Measurements from ENCODE around the gene MARK1.

Gene MARK1

DNA sequence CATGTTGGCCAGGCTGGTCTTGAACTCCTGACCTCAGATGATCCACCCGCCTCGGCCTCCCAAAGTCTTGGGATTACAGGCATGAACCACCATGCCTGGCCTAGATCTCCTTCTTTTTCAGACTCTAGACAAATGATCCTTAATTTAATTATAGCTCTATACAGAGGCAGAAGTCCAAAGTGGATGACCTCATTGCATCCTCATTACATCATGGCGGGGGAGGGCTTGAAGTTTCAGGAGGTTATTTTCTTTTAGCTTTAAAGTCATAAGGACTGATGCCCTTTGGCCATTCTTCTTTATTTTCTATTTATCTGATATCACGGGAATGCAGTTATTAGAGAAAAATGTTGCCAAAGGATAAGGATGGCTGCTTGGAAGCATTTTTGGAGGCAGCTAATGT is 14.1 kb upstream of the MARK1 start:
- no peaks in the 10 kb centered on the region for H3K36me3 Mint-ChIP-seq
- DNase-seq = no peak
- no peaks in the 10 kb centered on the region for H3K9me3 Mint-ChIP-seq
- no peak overlapping the region for H3K27ac Mint-ChIP-seq
- H3K27me3 Mint-ChIP-seq = peaks cover 6 to 8% of the 10 kb centered on the region in 2 donors
- no peak for ATAC-seq (replicated peaks)
- no peaks in the 10 kb centered on the region for H3K4me1 Mint-ChIP-seq
- no peak overlapping the region for H3K4me3 Mint-ChIP-seq

DNA sequence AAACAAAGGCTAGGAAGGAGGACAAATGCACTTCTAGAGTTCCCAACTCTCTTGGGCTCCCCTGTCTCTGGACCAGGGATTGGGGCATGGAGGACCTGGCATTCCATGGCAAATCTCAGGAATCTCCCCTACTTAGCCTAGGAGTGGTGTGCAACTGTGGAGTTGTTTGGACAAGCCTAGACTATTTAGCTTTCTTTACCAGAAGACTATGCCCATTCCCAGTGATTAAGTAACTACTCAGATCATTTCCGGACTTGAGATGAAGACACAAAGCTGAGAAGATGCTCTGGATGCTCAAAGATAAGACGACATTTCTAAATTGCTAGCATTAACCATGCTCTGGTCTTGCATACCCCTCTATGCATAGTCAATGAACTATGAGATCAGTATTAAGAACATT is 13.7 kb upstream of the MARK1 start:
- DNase-seq (no peak), ATAC-seq (replicated peaks) (no peak)
- H3K27me3 Mint-ChIP-seq = peaks cover 6 to 8% of the 10 kb centered on the region in 2 donors
- H3K27ac Mint-ChIP-seq = no peak overlapping the region
- H3K9me3 Mint-ChIP-seq = no peaks in the 10 kb centered on the region
- no peaks in the 10 kb centered on the region for H3K4me1 Mint-ChIP-seq
- no peak overlapping the region for H3K4me3 Mint-ChIP-seq
- H3K36me3 Mint-ChIP-seq = no peaks in the 10 kb centered on the region

DNA sequence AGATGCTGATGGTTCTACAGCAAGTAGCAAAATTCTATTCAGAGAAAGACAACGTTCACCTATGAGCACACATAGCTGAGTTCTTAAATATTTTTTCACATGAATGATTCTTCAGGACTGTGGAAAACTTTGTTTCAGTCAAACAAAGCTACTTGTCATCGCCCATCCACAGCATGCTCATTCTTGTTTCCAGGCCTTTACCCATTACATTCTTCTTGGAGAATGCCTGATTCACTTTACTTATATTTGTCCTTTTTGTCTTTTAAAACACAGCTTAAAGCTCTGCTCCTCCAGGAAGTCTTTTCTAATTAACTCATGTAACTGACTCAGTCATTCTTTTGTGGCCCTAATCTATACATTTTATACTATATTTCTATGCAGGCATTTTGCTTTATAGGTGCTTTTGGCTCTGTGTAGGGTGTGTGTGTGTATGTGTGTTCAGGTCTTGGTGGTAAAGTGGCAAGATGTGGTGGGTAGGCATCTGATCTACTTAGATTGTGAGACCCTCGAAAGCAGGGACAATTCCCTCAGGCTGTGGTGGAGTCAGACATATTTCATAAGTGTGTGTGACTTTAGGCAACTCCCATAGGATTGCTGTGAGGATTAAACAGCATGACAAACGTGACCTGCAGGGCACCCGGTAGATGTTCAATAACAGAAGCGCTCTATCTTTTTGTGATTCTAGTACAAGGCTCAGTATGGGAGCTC is 11.8 kb upstream of the MARK1 start:
- no peak overlapping the region for H3K4me3 Mint-ChIP-seq
- no peaks in the 10 kb centered on the region for H3K9me3 Mint-ChIP-seq
- no peaks in the 10 kb centered on the region for H3K36me3 Mint-ChIP-seq
- DNase-seq (no peak), ATAC-seq (replicated peaks) (no peak)
- no peak overlapping the region for H3K27ac Mint-ChIP-seq
- H3K4me1 Mint-ChIP-seq = no peaks in the 10 kb centered on the region
- peaks cover 7 to 16% of the 10 kb centered on the region in 2 donors for H3K27me3 Mint-ChIP-seq

DNA sequence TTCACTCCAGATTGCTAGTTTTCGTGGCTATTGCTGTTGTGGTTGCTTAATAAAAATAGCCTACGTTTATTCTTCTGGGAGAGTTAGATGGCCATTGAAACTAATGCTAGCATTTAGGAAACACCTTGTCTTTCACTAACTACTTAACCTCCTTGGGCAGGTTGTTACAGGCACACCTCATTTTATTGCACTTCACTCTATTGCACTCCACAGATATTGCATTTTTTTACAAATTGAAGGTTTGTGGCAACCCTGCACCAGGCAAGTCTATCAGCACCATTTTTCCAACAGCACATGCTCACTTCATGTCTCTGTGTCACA is 11.3 kb upstream of the MARK1 start:
- H3K4me1 Mint-ChIP-seq = no peaks in the 10 kb centered on the region
- H3K27ac Mint-ChIP-seq = no peak overlapping the region
- no peaks in the 10 kb centered on the region for H3K36me3 Mint-ChIP-seq
- H3K27me3 Mint-ChIP-seq = peaks cover 2 to 16% of the 10 kb centered on the region in 2 donors
- no peak overlapping the region for H3K4me3 Mint-ChIP-seq
- DNase-seq = no peak
- H3K9me3 Mint-ChIP-seq = no peaks in the 10 kb centered on the region
- no peak for ATAC-seq (replicated peaks)

DNA sequence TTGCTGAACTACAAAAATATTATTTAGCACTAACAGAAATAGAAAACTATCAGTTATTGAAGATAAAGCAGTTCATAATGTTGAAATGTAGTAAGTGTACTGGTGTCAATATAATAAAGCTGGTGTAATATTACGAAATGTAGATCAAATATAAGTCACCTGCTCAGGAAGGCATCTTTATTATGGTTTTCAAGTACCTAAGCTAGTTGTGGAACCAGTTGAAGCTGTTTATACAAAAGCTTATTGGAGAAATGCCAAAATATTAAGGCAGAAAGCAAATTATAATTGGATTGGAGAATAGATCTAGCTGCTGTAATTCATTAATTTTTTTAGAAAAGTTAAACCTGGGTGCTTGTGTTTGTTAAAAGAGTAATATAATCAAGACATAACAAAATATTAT is 6.2 kb upstream of the MARK1 start:
- Mint-ChIP-seq H3K27me3 (peaks cover 20 to 40% of the 10 kb centered on the region in 2 donors), H3K4me3 (no peak overlapping the region), H3K4me1 (no peaks in the 10 kb centered on the region), H3K9me3 (no peaks in the 10 kb centered on the region), H3K27ac (no peak overlapping the region), H3K36me3 (no peaks in the 10 kb centered on the region)
- DNase-seq (no peak), ATAC-seq (replicated peaks) (no peak)

DNA sequence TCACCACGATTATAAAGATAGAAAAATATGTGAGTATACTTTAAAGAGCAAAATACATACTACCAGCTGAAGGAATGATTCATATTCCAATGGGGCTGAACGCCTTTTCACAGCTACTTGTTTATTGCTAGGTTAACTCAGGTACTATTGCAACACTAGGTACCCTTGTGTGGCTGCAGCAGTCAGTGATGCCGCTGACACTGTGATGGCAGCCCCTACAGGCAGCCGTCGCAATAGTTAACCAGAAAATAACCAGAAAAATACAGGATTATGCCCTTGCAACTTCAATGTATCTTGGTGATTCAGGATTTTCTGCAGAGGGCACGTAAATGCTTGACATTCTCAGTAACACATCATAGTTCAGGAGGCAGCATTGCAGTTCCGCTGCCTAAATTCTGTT is 1.6 kb upstream of the MARK1 start:
- Mint-ChIP-seq H3K27me3 (peaks cover 48 to 61% of the 10 kb centered on the region in 2 donors), H3K27ac (no peak overlapping the region), H3K4me3 (no peak overlapping the region), H3K36me3 (peaks cover 2 to 5% of the 10 kb centered on the region in 2 donors), H3K9me3 (no peaks in the 10 kb centered on the region), H3K4me1 (peaks cover 10 to 11% of the 10 kb centered on the region in 2 donors)
- DNase-seq = no peak
- ATAC-seq (replicated peaks) = no peak

DNA sequence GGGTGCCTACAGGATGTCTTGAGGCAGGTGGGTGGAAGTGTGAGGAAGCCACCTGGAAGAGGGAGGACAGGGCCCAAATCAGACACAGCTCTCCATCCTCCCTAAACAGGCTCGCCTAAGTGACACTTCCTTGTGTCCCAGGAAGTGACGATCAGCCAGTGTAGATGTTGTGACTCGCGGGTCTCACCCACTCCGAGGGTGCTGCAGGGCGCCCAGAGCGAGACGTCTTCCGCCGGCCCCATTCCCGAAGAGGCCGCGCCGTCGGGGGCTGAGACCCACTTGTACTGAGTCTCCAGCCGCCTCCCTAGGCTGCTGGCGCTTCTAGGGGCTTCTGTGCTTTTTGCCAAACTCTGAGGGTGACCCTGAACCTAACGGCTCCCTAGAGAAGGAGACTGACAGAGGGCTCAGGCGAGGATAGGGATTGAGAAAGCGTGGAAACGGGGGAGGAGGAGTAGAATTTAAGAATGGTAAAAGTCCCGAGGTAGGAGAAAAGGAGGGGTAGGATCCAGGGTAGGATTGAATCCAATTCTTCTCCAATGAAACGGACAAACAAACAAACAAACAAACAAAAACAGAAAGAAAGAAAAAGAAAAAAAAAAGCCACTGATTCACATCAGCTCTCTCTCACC is 543 bp upstream of the MARK1 start:
- ATAC-seq (replicated peaks) (peak; percentile 46 to 52), DNase-seq (no peak)
- Mint-ChIP-seq H3K9me3 (no peaks in the 10 kb centered on the region), H3K27ac (peak overlapping the region; percentile 68), H3K4me1 (peaks cover 10 to 11% of the 10 kb centered on the region in 2 donors), H3K36me3 (peaks cover 2 to 5% of the 10 kb centered on the region in 2 donors), H3K27me3 (peaks cover 48 to 61% of the 10 kb centered on the region in 2 donors), H3K4me3 (peak overlapping the region; percentile 82 to 90)

DNA sequence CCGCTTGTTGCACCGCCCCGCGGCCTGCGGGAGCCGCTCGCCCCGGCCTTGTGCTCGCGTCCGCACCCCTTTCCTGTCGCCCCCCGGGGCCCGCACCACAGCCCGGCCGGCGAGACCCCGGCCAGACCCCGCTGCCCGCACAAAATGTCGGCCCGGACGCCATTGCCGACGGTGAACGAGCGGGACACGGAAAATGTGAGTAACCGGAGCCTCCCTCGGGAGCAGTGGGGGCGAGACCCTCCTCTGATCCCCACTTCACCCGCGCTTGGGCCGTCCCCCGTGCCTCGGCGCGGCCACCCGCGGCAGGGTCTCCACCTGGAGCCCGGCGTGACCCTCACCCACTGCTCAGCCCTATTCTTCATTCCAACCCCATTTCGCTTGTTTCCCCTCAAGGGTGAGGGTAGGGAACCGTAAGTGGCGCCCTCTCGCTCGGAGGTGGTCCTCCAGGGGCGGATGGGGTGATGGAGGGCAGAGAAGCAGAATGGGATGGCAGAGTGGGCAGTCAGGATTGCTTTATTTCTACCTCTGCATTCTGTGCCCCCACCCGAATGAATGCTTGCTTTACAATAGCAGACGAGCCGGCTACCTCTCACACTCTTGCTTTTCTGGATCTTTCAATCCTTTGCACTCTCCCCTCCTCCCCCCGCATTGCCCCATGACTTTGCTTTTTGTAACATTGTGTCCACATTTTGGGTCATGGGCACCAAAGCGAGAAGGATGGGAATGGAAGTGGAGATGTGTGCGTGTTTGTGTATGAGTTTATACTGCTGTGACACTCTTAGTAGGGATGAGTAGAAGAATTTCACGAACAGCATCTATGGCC is 954 bp downstream of the MARK1 start:
- H3K4me3 Mint-ChIP-seq = peak overlapping the region; percentile 81 to 82
- H3K4me1 Mint-ChIP-seq = peaks cover 10 to 11% of the 10 kb centered on the region in 2 donors
- ATAC-seq (replicated peaks) (peak in 1 of 2 donors; percentile 10), DNase-seq (no peak)
- peak overlapping the region; percentile 83 for H3K27ac Mint-ChIP-seq
- peaks cover 5 to 7% of the 10 kb centered on the region in 2 donors for H3K36me3 Mint-ChIP-seq
- peaks cover 44 to 63% of the 10 kb centered on the region in 2 donors for H3K27me3 Mint-ChIP-seq
- peaks cover 6% of the 10 kb centered on the region in 2 donors for H3K9me3 Mint-ChIP-seq

DNA sequence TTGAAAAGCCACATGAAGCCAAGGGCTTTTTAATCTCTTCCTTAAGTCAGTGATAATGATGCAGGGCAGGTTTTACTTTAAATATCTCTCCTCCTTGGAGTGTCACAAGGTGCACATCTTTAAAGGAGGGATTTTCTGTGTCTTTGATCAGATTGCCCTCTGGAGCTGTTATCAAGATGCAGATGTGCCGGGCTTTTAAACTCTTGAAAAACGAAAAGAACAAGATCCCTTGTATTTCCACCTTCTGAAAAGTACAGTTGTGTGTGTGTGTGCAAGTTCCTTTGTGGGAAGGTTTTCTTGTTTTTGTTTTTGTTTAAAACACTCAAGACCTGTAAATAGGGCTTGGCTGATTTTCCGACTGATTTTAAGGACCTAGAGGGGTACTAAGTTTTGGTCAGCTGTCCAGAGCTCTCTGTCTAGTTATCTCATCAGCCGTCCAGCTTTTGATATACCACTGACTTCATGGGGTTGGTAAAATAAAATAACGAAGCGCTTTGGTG is 1.6 kb downstream of the MARK1 start:
- peaks cover 9 to 11% of the 10 kb centered on the region in 2 donors for H3K9me3 Mint-ChIP-seq
- ATAC-seq (replicated peaks) (no peak), DNase-seq (no peak)
- H3K4me3 Mint-ChIP-seq = peak overlapping the region; percentile 26 to 82
- H3K27ac Mint-ChIP-seq = no peak overlapping the region
- H3K4me1 Mint-ChIP-seq = peaks cover 10 to 11% of the 10 kb centered on the region in 2 donors
- H3K36me3 Mint-ChIP-seq = peaks cover 5 to 7% of the 10 kb centered on the region in 2 donors
- peaks cover 43 to 61% of the 10 kb centered on the region in 2 donors for H3K27me3 Mint-ChIP-seq

DNA sequence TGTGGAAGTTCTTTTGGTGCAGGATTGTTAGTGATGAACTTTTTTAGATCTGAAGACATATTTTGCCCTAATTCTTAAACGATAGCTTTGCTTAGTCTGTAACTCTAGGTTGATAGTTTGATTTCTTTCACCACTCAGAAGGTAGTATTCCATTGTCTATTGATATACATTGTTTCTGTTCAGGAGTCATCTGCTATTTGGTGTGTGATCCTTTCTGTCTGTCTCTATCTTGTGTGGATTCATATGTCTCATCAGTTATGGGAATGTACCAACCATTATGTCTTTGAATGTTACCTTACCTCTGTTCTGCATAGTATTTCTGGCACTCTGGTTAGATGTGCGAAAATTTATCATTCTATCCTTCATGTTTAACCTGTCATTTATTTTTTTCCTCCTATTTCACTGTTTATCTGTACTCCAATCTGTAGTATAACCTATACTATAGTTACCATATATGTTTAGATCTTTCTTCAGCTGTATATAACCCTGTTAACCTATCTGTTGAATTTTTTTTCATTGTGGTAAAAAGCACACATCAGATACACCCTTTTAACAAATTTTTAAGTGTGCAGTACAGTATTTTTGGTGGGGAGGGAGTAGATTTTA is 5.7 kb downstream of the MARK1 start:
- Mint-ChIP-seq H3K36me3 (peaks cover 0 to 4% of the 10 kb centered on the region in 2 donors), H3K27me3 (peaks cover 28 to 32% of the 10 kb centered on the region in 2 donors)
- no peak for ATAC-seq (replicated peaks)

DNA sequence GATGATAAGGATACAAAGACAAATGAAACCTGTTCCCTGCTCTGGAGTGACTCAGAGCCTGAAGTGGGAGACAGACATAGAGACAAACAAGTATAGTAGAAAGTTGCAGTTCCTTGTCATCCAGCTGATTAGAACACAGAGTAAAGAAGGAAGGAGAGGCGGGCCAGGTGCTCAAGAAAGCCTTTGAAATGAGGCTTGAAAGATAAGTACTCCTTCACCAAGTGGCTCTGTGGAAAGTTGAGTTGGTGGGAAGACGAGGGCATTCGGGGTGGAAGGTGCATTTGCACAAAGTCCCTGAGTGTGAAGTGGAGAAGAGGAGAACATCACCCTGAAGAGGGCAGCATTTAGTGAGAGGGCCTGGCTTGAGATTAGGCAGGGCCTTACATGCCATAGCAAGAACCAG is 17.0 kb downstream of the MARK1 start:
- no peaks in the 10 kb centered on the region for H3K9me3 Mint-ChIP-seq
- peaks cover 0 to 2% of the 10 kb centered on the region in 2 donors for H3K4me1 Mint-ChIP-seq
- H3K27ac Mint-ChIP-seq = no peak overlapping the region
- peaks cover 22 to 32% of the 10 kb centered on the region in 2 donors for H3K27me3 Mint-ChIP-seq
- no peak for DNase-seq
- no peak for ATAC-seq (replicated peaks)
- H3K4me3 Mint-ChIP-seq = no peak overlapping the region
- no peaks in the 10 kb centered on the region for H3K36me3 Mint-ChIP-seq

More for the DNA sequence above, 5.7 kb downstream of the MARK1 start:
- H3K4me1 Mint-ChIP-seq = peaks cover 0 to 4% of the 10 kb centered on the region in 2 donors
- peaks cover 16 to 19% of the 10 kb centered on the region in 2 donors for H3K9me3 Mint-ChIP-seq
- no peak for DNase-seq
- no peak overlapping the region for H3K4me3 Mint-ChIP-seq
- no peak overlapping the region for H3K27ac Mint-ChIP-seq

DNA sequence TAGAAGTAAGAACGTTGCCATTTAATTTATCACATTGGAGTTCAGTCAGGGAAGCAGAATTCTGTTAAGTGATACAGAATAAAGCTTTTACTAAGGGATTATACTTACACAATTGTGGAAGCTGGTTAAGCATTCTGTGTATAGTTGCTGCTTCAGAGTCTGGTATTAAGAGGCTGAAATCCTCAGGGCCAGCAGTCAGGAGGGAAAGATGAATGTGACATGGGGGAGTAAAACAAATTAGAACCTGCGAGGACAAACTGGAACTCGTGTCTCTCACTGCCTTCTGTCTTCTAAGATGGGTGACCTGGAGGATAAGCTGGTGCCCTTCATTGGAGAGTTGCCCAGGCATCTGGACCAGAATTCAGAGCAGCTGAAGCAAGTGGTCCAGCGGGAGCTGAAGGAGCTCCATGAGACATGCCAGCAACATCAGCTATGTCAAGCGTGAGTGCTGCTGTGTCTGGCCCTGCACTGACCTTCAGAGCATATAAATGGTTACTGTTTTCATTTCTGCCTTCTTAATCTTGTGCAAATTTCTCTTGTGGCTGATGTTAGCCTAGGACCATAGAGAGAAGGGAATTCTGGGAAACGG is 23.0 kb downstream of the MARK1 start:
- Mint-ChIP-seq H3K36me3 (no peaks in the 10 kb centered on the region), H3K4me1 (no peaks in the 10 kb centered on the region), H3K9me3 (no peaks in the 10 kb centered on the region), H3K27me3 (peaks cover 4 to 10% of the 10 kb centered on the region in 2 donors), H3K4me3 (no peak overlapping the region), H3K27ac (no peak overlapping the region)
- no peak for ATAC-seq (replicated peaks)
- no peak for DNase-seq

DNA sequence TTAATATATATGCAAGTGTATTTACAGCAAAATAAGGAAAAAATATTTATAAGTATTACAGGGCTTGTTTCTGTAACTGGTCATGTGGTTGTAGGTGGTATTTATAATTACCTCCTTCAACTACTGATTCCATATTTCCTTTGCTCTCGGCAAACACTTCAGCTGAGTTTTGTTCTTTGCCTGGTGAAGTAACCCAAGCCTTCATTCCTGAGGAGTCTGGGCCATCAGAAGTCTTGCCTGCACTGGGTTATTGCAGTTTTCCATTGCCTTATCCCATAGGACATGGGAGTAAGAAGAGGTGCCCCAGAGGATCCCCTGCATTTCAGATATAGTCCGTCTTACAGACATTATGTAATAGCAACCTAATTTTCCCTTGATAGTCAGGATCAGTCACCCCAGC is 23.8 kb downstream of the MARK1 start:
- no peak for DNase-seq
- H3K27me3 Mint-ChIP-seq = peaks cover 7 to 10% of the 10 kb centered on the region in 2 donors
- no peak for ATAC-seq (replicated peaks)
- H3K36me3 Mint-ChIP-seq = no peaks in the 10 kb centered on the region
- no peak overlapping the region for H3K27ac Mint-ChIP-seq
- no peaks in the 10 kb centered on the region for H3K9me3 Mint-ChIP-seq
- no peak overlapping the region for H3K4me3 Mint-ChIP-seq
- no peaks in the 10 kb centered on the region for H3K4me1 Mint-ChIP-seq

All from stimulated activated naive B cell treated with anti-CD40 and anti-IgM and Interleukin-4, amounts not matched to agents 10 μg/mL and 1 μg/mL and 100 μg/mL, for 72 hours (primary cell).